NK-92 (cell line): ENCODE results near the gene CELF2.

ENCODE experiments used
- DNase-seq: peaks from one replicate; lab custom pipeline; 2025; ENCODE audit not compliant: unreplicated experiment; lab: John Stamatoyannopoulos, UW

The CELF2 gene

DNA sequence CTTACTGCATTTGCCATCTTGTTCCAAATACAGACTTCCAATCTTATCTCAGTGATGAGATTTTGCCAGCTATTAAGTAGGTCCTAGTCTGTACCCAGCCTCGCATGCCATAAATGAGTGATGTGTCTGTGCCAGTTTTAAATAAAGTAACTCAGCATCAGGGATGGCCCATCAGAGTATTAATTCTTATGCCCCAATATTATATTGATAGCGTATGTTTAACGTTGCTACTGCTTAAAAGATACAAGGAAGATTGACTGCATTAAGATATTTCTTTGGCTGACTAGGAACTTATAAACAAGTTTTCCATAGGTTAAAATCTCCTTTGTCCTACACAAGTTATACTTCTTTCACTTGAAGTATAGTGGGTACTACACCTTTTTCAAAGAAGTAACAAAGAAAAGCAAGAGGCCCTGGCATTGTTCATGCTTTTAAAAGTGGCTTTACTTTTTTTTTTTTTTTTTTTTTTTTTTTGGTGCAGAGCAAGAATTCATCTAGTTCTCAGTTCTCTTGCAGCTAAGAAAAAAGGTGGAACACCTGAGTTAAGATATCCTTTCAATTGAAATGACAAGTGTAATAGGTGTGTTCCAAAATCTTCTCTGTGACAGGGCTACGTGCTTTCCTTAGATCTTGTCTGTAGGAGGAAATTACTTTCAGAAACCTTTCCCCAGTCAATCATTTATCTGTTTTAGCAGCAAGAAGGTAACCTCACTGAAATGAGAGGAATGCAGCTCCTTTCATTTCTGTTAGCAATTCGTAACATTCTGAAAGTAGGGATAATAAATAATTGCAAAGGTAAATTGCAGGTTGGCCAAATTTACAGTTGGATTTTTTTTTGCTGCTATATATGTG, 245.0 kb downstream of the CELF2 start:
- DNase-seq: no peak

DNA sequence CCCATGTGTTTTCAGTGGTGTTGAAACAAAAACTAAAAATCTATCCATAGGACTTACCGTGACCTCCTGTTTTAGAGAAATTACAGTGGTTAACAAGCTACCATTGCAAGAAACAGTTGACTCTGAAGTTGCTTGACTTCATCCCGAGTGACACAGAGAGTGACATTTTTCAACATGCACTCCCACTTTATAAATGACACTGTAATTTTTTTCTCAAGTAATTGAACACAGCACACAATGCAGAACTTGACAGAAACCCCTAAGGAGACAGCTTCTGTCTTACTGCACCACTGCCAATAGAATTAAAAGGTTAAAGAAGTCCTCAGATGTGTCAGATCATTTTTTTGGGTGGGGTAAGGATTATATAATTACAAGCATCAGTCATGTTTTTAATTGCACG, 246.1 kb downstream of the CELF2 start:
- no peak for DNase-seq

DNA sequence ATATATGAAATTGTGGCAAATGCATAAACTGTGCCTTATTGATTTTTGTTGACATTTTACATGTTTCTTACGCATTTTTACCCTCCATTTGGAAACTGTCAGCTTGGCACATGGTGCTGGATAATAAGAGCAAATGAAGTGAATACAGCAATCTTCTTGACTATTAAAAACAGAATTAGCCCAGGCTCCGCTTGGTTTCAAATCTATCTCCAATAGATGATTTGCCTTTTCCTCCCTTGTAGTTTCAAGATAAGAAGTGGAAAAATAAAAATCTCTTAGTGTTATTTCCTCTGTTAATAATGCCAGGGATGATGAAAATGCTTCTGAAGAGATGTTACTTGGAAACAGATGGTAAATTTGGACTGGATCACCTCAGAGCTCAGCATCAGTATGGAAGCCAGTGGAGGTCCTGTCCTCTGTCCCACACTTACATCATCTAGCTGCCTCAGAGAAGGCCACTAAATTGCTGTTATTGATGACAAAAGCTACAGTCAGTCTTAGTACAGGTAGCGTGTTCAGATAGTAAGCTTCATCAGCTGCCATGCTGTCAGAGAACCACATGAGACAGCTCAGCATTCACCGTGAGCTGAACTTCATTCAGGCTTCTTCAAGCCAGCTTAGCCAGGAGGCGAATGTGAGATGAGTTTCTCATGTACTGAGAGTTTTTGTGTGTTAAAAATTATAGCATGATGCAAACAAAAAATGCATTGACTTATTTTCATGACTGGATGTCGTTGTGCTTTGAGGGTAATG, 246.8 kb downstream of the CELF2 start:
- no peak for DNase-seq

DNA sequence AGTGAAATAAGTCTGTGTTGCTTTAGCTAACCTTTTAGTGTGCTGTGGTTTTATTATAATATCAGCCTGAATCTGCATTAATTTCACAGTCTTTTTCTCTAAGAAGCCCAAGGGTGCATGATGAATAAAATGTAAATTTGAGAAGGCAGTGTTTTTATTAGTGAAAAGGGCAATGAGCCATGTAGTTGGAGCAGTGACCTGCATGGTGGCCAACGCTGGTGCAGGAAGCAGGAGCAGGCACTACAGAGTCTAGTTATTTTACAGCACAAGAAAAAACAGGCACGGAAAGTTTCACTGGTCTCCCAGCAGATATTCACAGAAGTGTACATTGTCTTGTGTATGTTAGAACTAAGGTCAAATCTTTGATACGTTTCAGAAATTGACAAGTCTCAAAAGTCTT, 247.8 kb downstream of the CELF2 start:
- DNase-seq: no peak

DNA sequence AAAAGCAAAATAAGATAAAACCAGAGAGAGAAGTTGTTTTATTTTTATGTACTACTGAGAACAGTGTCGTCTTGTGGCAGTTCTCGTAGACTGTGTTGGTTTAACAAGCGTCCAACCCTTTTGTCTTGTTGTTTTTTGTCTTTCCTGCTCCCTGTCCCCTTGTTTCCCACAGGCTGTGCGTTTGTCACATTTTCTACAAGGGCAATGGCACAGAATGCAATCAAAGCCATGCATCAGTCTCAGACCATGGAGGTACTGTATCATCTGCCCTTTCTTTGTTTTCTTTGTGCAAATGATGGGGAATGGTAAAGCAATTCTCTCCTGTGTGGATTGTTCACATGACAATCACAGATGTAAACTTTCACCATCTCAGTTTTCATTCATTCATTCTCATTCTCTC, 248.8 kb downstream of the CELF2 start:
- no peak for DNase-seq

DNA sequence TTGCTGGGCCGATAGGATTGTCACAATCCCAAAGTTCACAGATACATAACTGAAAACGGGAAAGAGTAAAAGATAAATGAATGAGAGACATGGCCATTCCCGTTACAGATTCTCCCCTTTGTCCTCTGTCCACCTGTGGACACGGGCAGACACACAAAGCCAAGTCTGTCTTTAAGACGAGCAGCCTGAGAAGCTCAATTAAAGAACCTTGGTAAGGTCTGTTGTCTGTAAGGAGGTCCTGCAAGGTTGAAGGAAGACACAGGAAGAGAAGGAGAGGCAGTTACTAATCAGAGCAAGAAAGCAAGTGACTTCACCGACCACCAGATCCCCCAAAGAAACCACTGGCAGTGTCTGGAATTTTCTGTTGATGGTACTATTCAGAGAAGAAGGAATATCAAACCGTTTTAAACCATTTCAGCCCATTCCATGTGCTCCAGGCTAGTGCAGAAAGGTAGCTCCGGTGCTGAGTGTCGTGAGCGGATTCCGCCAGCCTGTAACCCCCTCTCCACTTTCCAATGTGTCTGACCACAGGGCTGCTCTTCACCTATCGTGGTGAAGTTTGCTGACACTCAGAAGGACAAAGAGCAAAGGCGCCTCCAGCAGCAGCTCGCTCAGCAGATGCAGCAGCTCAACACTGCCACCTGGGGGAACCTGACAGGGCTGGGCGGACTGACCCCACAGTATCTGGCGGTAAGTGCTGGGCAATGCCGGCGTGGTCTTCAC, 252.6 kb downstream of the CELF2 start:
- no peak for DNase-seq

DNA sequence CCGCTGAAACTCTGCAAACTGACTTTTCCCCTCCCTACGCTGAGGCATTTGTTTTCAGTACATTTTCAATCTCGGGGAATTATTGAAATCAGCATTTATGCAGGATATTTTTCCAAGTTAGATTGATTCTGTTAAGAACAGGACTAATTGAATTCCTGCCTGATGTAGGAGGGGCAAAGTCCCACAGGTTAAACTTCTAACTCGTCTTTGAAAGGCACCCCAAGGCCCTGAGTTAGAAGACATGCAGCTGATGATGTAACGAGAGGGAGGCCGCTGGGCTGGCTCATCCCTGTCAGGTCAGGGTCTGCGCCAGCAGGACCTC, 253.1 kb downstream of the CELF2 start:
- DNase-seq: no peak

DNA sequence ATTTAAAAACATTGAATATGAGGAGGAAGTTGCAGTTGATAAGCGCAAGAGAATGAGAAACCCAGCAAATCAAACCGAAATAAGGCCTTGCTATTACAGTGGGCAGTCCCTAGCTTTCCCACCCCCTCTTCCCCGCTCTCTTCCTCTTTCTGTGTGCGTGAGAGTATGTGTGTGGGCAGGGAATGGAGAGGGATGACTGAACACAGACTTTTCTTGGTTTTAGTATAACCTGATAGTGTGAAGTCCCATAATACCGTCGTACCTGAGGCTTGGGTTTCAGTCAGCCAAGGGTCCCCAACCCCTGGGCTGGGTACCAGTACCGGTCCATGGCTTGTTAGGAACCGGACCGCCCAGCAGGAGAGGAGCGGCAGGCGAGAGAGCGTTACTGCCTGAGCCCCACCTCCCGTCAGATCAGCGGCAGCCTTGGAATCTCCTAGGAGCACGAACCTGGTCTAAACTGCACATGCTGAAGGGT, 255.3 kb downstream of the CELF2 start:
- DNase-seq: no peak

DNA sequence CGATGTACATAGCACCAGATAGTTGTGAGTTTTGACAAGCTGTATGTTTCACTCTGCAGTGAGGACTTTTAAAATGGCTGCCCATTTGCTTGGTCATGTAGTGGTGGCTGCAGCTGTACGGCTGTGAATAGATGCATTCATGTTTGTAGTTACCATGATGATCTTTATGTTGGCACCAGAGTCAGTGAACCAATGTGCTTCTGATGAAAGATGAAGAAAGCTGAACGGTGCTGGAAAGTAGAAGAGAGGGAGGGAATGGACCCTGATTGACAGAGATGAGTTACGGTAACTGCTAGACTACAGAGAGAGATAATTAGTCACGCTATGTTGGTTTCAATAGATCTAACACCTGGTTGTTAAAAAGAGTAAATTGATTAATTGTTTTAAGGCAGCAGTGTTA, 256.8 kb downstream of the CELF2 start:
- no peak for DNase-seq

DNA sequence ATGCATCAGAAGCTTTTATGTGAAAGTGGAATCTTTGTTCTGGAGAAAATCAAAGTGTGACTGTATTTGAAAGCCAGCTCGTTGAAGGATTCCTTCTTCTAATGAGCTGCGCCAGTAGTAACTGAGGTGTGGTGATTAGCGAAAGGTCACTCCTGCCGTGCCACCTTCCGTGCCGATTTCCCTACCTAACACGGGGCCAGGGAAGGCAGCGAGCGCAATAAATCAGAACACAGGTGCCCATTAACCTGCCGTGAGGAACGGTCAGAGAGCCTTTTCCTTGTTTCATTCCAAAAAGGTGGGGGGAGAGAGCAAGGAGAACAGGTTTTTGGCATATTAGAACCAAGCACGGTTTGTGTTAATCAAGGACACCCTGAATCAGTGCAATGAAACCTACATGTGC, 258.0 kb downstream of the CELF2 start:
- DNase-seq: no peak

DNA sequence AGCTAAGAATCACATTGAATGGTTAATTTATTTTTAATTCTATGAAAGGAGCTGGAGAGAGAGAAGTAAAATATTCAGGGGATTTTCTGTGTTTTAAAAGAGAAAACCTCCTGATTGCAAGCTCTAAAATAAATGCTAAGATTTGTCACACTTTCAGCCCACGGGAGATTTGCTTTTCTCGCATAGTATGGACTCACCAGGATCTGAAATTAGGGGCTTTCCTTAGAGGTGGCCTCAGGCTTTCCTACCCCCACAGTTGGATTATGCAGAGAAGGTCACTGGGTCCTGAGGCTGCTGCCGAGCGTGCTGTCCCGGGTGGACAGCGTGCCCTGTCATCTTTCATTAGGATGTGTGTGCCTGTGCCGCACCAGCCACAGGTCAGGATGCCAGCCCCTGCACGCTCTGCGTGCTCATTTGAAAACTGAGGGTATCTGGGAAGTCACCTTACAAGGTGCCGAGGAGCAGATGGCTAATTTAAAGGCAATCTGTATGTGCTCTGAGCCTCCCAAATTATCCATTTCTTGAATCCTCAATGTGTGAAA, 258.8 kb downstream of the CELF2 start:
- no peak for DNase-seq

DNA sequence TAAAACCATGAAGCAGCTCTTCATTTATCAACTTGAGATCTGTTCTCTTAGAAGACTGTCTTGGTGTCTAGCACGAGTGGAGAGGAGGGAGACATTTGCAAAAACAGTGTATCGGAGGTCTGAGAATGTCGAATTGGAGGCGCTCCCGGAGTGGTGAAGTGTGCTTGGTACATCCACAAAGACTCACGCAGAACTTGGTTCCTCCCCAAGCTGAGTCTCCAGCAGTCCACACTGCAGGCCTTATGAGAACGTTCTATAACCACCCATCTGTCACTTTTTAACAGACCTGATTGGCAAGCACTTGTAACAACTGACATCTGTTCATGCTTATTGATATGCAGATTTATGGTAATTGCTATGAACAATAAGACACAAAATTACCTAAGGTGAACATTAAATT, 261.6 kb downstream of the CELF2 start:
- DNase-seq: no peak

DNA sequence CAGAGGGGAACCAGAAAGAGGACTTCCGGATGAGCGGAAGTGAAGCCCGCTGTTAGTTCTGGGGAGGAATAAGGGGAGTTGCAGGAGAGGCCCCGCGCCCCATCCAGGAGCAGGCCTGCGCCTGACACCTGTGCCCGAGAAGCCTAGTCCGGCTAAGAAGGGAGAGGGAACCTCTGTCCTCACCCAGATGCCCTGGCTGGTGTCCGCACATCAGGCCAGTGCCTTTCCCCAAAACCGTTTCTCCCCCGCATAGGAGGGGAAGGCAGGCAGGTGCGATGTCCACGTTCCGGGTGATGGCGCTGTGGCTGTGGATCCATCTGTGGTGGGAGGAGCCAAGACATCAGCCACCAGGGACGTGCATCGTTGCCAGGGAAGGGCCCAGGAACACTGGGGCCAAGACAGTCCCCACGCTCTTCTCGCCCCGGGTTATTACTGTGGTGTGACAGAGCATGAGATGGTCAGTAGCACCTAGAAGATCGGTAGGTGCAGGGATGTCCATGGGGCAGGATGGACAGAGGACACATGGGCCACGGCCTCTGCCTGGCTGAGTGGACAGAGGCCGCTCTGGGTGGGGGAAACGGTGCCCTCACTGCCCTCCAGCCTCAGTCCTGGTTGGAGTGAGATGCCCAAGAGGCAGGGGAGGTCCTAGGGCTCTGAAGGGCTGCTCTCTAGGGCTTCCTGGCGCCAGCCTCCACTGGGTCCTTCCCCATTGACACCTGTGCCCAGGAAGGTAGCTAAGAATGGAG, 262.7 kb downstream of the CELF2 start:
- DNase-seq: no peak

DNA sequence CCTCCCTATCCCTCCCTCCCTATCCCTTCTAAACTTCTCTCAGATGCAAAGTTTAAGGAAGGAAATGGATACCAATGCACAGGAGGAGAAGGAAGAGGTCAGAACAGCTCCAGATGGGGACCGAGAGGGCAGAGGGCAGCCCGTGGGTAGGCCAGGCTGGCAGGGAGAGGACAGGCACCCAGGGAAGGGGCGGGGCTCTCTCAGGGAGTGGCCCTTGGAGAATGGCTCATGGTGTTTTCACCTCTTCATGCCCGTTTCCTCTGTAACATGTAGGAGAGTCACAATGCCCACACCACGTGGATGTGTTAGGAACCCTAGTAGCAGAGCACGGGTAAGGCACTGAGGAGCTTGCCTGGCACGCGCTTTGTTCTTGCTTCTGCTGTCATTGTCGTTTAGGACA, 264.5 kb downstream of the CELF2 start:
- DNase-seq: no peak

DNA sequence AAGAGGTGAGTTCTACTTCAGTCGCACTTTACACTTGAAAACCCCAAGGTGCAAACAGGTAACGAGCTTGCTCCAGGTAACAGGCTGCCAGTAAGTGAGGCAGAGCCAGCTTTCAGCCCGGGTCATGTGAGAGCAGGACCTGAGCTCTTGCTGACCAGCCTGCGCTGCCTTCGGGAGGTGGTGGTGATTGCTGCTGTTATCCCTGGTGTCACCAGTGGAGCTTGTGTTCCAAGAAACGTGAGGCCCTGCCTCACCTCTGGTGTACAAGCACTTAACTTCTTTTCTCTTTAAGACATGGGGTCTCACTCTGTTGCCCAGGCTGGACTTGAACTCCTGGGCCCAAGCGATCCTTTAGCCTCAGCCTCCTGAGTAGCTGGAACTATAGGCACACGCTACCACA, 265.0 kb downstream of the CELF2 start:
- DNase-seq: no peak

DNA sequence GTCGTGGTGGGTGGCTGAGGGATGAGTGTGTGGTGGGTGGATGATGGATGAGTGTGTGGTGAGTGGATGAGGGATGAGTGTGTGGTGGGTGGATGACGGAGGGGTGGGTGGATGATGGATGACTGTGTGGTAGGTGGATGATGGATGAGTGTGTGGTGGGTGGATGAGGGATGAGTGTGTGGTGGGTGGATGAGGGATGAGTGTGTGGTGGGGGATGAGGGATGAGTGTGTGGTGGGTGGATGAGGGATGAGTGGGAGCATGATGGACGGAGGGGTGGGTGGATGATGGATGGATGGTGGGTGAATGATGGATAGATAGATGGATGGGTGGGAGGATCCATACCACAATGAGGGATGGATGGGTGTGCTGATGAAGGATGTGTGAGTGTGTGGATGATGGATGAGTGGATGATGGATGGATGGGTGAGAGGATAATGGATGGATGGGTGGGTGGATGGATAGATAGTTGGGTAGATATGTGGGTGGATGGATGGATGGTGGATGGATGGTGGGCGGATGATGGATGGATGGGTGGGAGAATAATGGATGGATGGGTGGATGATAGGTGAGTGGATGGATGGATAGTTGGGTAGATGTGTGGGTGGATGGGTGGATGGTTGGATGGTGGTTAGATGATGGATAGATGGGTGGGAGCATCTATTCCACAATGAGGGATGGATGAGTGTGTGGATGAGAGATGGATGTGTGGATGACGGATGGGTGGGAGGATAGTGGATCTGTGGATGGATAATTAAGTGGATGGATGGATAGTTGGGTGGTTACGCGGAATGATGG, 266.8 kb downstream of the CELF2 start:
- DNase-seq: no peak

DNA sequence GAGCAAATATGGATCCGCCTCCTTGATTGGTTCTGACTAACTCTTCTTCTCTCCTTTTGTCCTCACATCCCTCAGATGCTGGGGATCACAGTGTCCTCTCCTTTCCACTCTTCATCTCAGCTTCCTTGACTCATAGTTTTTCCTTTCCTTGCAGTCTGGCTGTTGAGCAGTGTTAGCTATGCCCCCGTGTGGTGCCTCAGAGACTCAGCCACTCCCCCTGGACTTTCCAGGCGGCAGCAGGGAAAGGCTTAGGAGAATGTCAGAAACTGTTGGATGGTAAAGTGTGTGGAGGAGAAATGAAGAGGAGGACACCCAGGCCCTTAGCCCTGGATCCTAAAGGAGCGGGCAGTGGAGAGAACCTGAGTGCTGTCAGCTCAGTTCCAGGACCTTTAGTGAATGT, 267.5 kb downstream of the CELF2 start:
- no peak for DNase-seq

DNA sequence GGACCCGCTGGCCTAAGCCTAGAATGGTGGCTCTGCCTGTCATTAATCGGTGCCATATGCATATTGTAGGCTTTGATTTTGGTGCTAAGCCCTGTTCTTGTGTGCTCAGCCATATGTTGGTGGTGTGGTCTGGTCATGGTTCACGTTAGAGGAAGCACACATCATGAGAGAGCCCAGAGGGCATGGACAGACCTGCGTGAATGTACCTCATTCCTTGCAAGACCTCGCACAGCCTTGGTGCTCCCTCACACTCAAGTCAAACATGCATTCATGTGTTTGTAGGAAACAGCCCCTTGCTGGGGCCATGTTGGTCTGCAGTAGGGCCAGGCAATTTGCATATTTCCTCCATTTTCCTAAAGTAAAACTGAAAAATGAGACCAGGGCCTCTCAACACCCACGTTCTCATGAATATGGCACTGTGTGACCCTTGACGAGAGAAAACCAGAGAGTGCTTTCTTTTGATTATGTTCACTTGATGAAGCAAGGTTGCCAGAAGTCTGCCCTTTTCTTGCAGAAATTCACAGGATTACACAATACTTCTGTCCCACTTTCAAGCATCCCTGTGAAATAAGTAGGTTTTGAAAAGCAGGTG, 268.7 kb downstream of the CELF2 start:
- DNase-seq: no peak

DNA sequence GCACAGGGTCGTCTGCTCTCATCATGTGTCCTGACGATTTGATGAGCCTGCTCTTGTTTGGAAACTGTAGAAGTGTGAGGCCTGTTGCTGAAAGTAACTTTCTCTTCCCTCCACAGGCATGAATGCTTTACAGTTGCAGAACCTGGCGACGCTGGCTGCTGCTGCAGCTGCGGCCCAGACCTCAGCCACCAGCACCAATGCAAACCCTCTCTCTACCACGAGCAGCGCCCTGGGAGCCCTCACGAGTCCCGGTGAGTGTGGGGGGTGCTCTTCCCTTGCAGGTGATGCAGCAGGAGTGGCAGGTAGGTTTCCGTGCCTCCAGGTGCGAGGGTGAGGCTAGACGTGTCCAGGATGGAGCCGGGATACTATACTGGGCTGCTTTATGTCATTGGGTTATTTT, 270.6 kb downstream of the CELF2 start:
- DNase-seq: no peak
